Measurements from ENCODE around the gene TNFRSF14. TPM values are rescaled to one million over a fixed set of nuclear protein-coding genes. Genes with fewer than 3 reads are reported as not detected.
A peak's percentile ranks its signal among the peaks of the same experiment; 100 is the strongest.
"Not testable (repeated sequence)": the region's sequence is repeated elsewhere in the genome, so short reads cannot be mapped to it uniquely, and the experiment has no call there.

The TNFRSF14 gene
- total RNA-seq, 1 donor from 2014 or later: 66.8 TPM

DNA sequence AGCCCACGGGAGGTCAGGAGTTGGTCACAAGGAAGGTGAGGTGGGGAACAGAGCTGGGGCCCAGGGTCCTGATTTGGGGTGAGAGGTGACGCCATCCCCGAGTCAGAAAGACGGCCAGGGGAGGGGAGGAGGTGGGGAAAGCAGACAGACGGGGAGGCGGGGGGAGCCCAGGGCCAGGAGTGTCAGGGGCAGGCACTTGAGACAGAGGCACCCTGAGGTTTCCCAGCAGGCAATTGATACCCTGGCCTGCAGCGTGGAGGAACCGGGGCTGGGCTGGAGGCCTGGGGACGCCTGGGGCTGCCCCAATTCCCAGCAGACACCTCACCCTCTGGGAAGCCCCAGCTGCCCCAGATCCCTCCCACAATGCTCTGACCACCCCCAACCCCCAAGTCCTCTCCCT is 3.1 kb upstream of the TNFRSF14 start:
- not testable (repeated sequence) for DNase-seq (ENCODE audit: low read depth in 2 of 2)

DNA sequence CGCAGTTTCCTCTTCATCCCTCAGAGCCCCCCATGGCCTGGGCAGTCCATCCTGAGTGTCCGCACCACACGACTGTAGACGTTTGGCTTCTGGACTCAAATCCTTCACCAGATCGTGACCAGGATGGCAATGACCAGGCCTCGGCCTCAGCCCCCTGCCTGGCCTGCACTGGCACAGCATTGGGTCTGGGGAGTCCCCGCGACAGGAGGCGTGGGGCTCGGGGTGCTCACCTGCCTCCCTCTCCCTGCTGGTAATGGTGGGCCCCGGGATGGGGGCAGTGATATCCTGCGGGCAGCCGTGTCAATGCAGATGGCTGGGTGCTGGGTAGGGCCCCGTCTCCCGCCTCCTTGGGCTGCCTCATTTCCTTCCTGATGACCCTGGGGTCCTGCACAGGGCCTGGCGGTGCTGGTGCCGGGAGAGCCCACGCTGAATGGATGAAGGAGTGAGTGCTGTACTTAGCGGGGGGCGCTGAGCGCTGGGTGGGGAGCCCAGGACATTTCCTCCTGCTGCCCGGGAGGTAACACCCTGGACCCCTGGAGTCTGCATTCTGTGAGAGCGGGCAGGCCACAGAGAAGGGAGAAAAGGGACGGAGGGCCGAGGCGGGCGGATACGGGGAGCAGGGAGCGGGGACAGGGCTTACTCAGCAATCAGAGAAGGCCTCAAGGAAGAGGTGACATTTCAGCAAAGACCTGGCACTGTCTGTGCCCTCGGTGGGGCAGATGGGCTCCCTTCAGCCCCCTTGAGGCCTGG is 2.1 kb upstream of the TNFRSF14 start:
- DNase-seq (ENCODE audit: low read depth in 2 of 2): no peak

DNA sequence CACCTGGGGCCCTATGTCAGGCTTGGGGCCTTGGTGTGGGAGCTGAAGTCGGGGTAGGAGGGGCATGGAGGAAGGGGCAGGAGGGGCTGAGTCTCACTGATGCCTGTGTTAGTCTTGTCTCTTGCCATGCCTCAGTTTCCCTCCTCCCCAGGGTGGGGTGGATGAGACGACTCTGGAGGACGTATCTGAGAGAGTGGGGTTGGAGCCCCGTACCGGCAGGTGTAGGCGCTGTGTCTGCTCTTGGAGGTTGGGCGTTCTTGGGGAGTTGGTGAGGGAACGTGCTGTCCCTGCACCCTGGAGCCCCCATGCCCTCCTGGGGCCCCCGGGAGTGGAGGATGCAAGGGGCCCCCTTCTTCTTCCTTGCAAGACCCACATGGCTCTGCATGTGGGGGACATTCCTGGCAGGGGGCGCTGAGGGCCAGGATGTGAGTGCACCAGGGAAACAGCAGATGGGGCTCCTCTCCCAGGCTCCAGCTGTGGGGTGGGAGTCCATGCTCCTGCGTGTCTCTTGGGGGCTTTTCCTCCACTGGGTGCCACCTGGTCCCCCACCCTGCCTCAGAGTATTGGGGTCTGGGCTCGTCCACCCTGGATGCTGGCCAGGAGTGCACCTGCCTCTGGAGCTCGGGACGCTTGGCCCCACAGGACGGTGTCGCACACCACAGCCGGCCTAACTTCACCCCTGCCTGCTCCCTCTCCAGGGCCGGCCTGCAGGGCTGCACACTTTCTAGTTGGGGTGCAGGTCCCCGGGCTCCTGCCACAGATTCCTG is 1.4 kb upstream of the TNFRSF14 start:
- peak in 1 of 2 donors; percentile 46 for DNase-seq (ENCODE audit: low read depth in 2 of 2)

DNA sequence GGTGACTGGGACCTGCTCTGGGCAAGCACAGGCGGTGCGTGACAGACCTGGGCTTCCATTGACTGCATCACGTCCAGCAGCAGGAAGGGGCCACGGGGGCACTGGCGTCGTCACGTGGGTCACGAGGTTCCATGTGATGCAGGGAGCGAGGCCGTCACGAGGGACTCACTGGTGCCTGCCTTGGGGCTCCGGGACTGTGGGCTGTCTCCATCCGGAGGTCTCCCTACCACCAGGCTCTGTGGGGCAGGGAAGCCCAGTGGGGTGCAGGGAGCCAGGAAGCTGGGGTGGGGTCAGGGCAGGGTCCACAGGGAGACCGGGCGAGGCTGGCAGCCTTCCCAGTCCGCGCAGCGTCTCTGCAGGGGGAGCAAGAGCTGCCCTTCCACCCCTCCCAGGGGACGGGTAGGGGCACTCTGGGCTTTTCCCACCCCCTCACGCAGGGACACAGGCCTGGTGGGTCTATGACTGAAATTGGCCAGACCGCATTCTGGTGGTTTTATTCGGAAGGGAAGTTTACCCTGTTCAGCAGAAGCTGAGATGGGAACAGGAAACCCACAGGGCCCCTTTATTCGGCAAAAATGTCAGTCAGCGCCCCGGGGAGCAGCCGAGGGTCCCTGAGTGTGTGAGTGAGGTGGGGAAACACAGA is 416 bp upstream of the TNFRSF14 start:
- DNase-seq (ENCODE audit: low read depth in 2 of 2): peak; percentile 73 to 89

DNA sequence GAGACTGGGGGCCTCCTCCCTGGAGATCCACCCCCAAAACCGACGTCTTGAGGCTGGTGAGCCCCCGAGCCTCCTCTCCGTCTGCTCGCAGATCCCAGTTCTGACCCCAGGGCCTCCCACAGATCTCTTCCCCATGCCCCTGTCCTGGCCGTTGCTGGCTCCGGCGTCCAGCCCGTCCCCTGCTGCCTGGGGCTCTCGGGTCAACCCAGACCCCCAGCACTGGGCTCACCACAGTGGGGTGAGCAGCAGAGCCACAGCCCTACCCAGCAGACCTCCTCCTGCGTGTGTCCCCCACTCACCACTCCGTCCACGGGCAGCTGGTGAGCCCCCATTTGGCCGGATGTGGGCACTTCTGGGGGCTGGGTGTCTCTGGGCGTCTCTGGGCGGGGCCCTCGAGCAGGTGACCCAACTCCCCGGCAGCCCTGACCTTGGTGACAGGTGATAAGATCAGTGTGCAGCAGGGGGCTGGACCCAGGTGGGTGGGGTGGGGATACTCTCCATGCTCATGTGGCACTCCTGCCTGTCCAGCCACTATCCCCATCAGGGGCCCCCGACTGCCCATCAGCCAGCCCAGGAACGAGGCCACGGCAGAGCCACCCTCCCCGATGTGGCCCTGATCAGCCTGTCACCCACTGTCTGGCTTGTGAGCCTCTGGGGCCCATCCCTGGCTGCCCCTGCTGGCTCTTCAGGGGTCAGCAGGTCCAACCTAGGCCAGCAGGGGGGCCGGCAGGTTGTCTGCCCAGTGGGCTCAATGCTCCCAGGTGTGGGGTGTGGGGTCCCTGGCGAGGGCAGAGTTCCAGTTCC is 709 bp downstream of the TNFRSF14 start:
- DNase-seq (ENCODE audit: low read depth in 2 of 2): peak in 1 of 2 donors; percentile 10

DNA sequence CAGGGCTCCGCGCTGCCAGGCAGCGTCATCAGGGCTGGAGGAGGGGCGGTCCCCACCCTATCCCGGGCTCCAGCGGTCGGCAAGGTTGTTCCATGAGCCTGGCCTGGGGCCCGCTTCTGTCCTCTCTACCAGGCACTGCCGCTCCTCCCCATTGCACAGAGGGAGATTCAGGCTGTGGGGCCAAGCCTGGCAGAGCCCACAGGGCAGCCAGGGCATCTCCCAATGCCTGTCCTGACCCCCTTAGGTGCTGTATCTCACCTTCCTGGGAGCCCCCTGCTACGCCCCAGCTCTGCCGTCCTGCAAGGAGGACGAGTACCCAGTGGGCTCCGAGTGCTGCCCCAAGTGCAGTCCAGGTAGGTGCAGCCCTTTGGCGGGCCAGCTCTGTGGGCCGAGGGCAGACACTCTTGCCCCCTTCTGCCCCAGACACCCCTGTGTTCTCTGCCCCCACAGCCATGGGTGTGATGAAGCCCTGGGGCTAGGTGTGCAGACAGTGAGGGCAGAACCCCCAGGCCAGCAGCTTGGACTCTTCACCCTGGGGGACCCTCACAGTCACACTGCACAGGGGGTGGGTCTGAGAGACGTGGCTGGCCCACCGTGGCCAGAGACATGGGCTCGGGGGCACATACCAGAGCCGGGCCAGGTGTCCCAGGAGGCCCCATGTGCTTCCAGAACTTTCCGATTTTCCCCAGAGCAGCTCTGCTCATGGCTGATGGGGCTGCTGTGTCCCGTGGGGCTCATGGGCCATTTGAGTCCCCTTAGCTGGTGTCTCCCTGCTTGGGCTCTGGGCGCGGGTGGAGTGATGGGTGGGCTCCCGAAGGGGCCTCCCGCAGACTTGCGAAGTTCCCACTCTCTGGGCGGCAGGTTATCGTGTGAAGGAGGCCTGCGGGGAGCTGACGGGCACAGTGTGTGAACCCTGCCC is 1.6 kb downstream of the TNFRSF14 start:
- DNase-seq (ENCODE audit: low read depth in 2 of 2): peak in 1 of 2 donors; percentile 35

DNA sequence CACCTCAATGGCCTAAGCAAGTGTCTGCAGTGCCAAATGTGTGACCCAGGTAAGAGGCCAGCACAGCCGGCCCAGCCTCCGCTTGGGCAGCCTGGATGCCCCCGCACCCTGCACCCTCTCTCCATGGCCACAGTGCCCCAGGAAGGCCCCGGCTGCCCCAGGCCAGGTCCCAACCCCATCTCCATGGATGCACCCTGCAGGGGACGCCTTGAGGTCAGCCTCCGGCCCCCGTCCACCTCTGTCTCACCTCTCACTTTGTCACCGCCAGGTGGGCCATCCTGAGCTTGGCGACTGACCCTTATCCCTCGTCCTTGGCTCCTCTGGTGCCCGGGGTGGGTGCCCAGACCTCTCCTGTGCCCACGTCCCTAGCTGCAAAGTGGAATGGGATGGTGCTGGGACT is 2.2 kb downstream of the TNFRSF14 start:
- no peak for DNase-seq (ENCODE audit: low read depth in 2 of 2)

DNA sequence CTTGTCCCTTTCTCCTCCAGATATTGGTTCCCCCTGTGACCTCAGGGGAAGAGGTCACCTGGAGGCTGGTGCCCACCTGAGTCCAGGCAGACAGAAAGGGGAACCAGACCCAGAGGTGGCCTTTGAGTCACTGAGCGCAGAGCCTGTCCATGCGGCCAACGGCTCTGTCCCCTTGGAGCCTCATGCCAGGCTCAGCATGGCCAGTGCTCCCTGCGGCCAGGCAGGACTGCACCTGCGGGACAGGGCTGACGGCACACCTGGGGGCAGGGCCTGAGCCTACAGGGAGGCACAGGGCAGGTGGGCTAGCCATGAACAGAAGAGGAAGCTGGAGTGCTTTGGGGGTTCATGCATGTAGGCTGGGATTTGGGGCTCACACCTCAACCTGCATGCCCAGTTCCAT is 2.7 kb downstream of the TNFRSF14 start:
- no peak for DNase-seq (ENCODE audit: low read depth in 2 of 2)

DNA sequence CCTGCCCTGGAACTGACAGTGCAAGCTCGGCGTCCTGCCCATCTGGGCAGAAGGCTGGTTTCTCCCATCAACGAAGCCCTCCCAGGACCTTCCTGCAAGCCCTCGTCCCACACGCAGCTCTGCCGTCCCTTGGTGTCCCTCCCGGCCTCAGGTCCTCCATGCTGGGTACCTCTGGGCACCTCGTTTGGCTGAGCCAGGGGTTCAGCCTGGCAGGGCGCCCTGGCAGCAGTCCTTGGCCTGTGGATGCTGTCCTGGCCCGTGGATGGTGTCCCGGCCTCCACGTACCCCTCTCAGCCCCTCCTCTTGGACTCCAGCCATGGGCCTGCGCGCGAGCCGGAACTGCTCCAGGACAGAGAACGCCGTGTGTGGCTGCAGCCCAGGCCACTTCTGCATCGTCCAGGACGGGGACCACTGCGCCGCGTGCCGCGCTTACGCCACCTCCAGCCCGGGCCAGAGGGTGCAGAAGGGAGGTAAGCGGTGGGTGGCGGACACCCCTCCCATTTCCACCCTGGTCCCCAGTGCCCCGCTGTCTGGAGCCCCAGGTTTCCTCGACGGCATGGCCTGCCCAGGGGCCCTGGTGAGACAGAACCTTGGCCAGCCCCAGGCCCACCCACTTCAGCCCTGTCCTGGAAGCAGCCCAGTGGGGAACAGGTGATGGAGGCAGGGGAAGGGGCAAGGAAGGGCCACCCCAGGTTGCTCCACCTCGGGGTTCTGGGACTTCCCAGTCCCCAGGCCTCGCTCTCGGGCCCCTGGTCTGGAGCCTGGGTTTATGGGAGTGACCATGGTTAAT is 3.5 kb downstream of the TNFRSF14 start:
- DNase-seq (ENCODE audit: low read depth in 2 of 2): no peak

DNA sequence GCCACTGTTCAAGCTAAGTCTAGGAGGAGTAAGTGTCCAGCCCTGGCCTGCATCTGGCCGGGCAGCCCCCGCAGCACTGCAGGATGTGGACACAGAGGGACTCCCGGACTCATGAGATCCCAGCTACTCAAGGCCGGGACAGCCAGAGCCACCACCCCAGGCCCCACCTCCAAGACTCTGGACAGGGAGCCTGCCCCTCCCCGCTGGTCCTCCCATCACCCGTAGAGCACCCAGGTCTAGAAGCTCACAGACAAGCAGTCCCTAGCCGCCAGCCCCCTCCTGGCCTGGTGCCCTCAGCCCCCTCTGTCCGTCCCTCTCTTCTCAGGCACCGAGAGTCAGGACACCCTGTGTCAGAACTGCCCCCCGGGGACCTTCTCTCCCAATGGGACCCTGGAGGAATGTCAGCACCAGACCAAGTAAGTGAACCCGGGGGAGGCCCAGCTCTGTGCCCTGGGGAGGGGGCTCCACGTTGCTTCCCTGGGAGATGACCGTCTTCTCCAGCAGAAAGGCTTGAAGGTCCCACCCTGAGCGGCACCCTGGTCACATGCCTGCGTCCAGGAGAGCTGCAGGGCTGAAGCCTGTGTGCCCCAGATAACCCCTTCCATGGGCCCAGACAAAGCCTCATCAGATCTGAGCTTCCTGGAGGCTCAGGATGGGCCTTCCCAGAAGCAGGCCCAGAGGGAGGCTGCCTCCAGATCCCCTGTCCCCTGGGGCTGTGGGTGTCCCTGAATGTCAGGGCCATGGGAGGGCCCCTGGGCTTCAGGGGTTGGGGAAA is 4.3 kb downstream of the TNFRSF14 start:
- no peak for DNase-seq (ENCODE audit: low read depth in 2 of 2)

DNA sequence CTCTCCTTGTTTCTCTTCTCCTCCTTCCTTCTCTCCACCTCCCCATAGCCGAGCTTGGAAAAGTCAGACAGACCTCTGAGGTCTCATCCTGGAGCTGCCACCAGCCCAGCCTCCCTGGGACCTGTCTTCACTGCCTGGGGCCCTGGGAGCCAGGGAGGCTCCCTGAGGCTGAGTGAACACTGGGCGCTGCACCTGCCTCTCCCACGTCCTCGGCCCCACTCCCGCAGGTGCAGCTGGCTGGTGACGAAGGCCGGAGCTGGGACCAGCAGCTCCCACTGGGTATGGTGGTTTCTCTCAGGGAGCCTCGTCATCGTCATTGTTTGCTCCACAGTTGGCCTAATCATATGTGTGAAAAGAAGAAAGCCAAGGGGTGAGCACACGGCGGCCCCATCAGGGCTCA is 5.3 kb downstream of the TNFRSF14 start:
- DNase-seq (ENCODE audit: low read depth in 2 of 2): no peak

DNA sequence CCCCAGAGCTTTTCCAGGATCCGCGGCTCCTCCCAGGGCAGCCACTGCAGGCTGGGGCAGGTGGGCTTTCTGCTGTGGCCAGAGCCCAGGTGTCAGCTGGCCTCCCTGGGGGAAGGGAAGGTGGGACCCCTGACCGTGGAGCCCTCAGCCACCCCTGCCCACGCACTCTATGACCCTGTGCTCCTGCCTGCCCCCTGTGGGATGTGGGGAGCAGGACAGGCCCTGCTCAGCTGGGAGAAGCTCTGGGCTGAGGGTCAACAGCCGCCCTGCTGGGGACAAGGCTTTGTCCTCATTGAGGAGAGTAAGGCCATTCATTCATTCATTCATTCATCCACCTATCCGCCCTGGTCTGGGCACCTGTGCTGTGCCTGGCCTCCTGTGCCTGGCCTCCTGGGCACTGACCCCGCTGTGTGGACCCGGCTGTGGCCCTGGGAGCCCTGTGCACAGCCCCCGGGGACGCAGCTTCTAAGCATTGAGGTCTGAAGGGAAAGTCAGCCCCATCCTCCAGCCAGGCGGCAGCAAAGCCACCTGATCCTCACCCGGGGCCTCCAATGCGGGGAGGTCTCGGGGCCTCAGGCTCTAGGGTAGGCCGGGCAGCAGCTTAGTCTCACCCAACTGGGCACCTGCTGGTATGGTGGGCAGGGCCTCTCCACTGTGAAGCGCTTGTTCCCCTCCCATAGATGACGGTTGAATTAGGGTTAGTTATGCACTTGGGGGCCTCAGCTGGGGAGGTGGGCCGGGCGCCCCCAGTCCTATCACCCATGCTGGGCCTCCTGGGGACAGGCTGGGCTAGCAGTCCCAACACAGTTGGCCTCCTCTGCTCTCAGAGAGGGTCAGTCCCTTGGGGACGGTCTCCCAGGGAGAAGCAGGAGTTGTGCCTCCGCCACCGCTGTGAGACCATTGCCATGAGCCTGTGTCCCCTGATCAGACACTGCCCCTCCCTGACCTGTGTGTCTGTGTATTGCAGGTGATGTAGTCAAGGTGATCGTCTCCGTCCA is 6.0 kb downstream of the TNFRSF14 start:
- no peak for DNase-seq (ENCODE audit: low read depth in 2 of 2)

DNA sequence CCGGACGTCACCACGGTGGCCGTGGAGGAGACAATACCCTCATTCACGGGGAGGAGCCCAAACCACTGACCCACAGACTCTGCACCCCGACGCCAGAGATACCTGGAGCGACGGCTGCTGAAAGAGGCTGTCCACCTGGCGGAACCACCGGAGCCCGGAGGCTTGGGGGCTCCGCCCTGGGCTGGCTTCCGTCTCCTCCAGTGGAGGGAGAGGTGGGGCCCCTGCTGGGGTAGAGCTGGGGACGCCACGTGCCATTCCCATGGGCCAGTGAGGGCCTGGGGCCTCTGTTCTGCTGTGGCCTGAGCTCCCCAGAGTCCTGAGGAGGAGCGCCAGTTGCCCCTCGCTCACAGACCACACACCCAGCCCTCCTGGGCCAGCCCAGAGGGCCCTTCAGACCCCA is 7.0 kb downstream of the TNFRSF14 start:
- DNase-seq (ENCODE audit: low read depth in 2 of 2): no peak

DNA sequence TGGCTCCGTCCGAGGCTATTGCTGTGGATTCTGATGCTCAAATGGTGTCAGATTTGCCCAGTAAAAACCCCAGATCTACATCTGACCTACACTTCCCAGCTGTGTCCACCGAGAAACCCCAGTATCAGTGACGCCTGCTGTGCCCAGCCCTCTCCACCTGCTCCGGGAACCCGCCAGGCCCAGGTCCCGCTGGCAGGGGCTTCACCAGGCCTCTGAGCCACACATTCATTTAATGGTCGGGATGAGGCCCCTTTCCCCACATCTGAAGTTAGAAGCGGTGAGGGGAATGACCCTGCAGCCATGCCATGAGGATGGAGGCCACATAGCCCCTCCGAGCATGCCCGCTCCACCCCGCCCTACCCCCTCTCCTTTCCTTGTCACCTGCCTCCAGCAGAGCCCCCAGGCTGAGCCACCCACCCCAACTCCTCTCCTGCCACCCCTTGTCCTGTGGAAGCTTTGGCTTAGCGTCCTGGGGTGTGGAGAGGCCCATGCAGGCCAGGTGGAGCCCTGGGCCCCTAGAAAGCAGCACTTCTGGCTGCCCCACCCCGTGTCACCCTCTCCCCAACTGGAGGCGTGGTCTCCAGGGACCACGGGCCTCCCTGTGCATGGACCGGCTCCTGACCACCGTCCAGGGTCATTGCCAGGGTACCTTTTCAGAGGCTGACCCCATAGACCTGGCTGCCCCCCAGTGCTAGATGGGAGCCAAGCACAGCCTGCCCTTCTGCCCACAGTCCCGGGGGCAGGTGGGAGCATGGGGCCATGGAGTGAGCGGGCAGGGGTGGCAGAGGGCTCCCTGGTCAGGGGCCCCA is 8.0 kb downstream of the TNFRSF14 start:
- DNase-seq (ENCODE audit: low read depth in 2 of 2): no peak

DNA sequence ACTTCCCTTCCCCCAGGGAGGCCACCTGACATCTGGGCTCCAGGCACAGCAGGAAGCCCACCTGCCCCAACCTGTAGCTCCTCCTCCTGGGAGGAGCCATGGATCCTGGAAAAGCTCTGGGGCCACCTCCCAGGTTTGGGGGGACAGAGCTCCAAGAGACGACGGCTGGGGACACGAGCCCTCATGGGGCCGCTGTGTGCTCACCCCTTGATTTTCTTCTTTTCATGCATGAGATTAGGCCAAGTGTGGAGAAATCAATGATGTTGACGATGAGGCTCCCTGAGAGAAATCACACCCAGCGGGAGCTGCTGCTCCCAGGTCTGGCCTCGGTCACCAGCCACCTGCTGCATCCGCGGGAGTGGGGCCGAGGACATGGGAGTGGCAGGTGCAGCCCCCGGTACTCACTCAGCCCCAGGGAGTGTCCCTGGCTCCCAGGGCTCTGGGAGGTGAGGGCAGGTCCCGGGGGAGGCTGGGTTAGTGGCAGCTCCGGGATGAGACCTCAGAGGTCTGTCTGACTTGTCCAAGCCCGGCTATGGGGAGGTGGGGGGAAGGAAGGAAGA is 8.7 kb downstream of the TNFRSF14 start:
- no peak for DNase-seq (ENCODE audit: low read depth in 2 of 2)
